ENCODE results near the gene FRYL.

FRYL gene

DNA sequence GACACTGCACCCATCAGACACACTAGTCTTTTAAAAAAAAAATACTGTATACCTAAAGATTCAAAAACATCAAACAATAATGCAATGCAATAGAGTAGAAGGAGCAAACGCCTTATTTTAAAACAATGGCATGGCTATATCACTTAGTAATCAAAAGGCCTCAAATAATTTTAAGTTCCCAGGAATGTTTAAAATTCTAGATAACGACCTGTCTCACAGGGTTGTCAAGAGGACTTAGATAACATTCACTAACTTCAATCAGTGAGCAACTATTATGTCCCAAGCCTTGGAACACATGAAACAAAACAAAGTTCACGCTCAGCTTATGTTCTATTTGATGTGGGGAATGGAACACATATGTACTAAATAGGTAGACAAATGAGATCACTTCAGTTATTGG is 106.5 kb downstream of the FRYL start:
- TF ChIP-seq, protein P1, sequence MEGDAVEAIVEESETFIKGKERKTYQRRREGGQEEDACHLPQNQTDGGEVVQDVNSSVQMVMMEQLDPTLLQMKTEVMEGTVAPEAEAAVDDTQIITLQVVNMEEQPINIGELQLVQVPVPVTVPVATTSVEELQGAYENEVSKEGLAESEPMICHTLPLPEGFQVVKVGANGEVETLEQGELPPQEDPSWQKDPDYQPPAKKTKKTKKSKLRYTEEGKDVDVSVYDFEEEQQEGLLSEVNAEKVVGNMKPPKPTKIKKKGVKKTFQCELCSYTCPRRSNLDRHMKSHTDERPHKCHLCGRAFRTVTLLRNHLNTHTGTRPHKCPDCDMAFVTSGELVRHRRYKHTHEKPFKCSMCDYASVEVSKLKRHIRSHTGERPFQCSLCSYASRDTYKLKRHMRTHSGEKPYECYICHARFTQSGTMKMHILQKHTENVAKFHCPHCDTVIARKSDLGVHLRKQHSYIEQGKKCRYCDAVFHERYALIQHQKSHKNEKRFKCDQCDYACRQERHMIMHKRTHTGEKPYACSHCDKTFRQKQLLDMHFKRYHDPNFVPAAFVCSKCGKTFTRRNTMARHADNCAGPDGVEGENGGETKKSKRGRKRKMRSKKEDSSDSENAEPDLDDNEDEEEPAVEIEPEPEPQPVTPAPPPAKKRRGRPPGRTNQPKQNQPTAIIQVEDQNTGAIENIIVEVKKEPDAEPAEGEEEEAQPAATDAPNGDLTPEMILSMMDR (IDR thresholded peaks at IDR 0.05), result no peak

GRCh38 chr4:48670587-48670986 is 109.5 kb downstream of the FRYL start:
- TF ChIP-seq, protein P1 (IDR thresholded peaks at IDR 0.05), result no peak

- TF ChIP-seq, protein P1 (IDR thresholded peaks at IDR 0.05), result no peak
These were observed 111.0 kb downstream of the FRYL start for GRCh38 chr4:48669086-48669485.

DNA sequence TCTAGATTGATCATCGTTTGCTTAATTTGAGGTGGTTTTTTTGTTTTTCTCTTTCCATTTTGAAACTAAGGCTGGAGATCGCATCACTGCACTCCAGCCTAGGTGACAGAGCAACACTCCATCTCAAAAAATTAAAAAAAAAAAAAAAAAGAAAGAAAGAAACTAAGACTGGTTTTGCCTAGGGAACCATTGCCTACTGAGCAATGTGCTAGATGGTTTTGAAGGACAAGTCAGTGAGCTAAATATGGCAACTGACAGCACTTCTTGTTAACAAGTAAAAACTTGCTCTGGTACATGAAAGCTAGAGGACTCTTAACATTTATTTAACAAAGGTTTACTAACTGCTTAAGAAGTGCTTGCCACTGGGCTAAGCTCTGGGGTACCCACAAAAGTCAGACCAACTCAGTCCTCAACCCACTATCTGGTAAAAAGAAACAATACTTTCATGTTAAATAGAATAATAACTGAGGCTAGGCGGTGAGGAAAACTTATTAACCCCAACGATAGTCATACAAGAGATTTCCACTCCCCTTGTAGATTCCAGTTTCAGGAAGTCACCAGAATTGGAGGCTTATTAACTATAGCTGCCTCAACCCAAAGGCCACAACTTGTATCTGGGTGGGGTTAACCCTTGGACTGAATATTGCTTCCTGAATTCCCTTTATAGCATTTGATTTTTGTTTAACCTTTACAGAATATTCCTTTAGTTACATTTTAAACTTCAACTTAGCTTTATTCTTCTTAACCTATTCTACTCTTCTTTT is 111.6 kb downstream of the FRYL start:
- TF ChIP-seq, protein P1 (IDR thresholded peaks at IDR 0.05), result no peak

DNA sequence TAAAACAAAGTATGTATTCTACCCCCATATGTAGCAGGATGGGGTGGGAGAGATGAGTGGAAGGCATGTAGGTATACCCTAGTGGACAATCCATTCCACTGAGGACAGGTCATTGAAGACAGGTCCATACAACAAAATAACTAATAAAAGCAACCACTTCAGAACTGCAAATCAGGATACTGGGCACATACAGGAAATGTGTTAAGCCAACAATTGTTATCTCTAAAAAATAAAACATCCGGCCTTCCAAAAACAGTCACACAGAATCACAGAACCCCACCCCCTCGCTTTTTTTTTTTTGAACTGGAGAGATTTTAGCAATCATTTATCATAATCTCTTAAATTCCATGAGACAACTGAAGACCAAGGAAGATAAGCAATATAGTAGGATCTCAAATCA is 112.9 kb downstream of the FRYL start:
- TF ChIP-seq, protein P1 (IDR thresholded peaks at IDR 0.05), result no peak

DNA sequence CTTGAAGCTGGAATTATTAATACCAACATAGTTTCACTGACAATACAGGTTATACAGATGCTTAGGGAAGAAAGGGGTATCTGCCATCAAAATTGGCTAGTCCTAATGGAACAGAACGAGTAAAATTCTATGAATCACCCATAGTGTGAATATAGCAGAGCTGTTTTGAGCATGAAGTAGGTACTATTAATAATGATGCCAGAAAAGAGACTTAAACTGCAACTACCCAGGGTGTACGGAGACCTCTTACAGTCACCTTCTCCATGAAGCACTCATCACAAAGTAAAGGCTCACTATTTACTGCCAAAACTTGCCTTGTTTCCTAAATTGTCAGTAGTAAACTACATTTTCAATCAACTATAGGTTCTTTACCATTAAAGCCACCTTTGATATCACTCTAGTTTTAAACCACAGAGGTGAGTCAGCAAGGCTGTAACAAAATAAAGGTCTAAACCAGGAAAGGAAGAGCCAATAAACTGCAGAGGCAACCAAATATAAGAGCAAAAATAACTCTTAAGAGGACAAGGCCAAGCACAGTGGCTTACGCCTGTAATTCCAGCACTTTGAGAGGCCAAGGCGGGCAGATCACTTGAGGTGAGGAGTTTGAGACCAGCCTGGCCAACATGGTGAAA is 114.4 kb downstream of the FRYL start:
- TF ChIP-seq, protein P1 (IDR thresholded peaks at IDR 0.05), result no peak

DNA sequence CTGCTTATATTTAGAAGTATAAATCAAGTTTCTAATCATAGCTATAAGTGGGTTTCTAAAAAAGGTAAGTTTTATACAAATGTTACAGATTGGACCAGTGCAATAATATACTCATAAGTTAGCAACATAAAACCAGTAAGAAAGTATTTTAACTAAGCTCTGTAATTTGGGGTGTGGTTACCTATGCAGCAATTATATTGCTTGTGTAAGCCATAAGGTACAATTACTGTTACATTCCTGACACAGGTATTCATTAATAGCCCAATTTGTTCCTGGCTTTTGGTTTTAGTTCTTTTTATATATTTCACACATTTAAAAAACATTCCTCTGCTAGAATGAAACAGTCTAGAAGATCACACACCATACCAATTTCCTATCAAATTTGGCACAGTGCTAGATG is 115.1 kb downstream of the FRYL start:
- TF ChIP-seq, protein P1 (IDR thresholded peaks at IDR 0.05), result no peak

Measured in LNCAP (cell line).